ENCODE measurements around the gene ERLIN1.

ERLIN1 gene

GRCh38 chr10:100185364-100186252 is at the start of gene ERLIN1:
Gene ERLIN1 (minus strand): TSS chr10:100186029. CDS start chr10:100185626, 403 bp downstream.
- DNase-seq, result peak; percentile 98

DNA sequence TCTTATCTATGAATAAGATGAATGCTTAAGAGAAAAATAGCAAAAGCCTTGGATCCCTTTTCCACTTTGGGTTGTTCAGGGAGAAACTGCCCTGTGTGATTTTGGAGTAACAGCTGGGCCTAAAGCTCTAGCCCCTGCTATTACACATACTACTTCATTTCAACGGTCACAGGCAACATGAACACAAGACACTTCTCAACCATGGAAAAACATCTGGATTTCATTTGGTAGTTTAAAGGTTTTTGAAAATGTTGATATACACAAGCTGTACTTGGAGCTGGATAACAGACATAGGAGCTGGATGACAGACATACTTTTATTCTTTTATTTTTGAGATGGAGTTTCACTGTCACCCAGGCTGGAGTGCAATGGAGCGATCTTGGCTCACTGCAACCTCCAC is 46.3 kb upstream of the ERLIN1 start:
- DNase-seq, result no peak

DNA sequence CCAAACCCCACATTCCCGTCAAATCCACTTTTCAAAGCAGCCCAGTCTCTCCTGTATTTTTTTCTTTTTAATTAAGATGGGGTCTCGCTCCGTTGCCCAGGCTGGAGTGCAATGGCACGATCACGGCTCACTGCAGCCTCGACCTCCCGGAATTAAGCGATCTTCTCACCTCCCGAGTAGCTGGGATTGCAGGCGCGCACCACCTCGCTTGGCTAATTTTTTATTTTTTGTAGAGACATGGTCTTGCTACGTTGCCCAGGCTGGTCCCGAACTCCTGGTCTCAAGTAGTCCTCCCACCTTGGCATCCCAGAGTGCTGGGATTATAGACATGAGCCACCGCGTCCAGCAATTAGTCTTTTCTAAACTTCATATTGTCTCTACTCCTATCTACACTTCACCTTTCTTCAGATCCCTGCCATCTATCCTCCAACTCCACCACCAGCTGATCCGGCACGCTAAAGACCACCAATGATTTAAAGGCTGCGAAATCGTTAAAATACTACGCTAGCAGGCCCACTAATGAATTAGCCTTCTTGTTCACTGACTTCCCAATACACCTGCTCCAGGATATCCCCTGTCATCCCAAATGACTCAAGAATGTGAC is 44.1 kb upstream of the ERLIN1 start:
- DNase-seq, result no peak

- no peak for DNase-seq
Observed at GRCh38 chr10:100223879-100224278, 38.0 kb upstream of the ERLIN1 start.

- no peak for DNase-seq
Observed at GRCh38 chr10:100222529-100222928, 36.7 kb upstream of the ERLIN1 start.

GRCh38 chr10:100216006-100216405 is 30.2 kb upstream of the ERLIN1 start:
- no peak for DNase-seq

GRCh38 chr10:100209303-100209702 is 23.5 kb upstream of the ERLIN1 start:
- DNase-seq, result no peak

GRCh38 chr10:100208276-100208675 is 22.4 kb upstream of the ERLIN1 start:
- DNase-seq, result no peak

DNA sequence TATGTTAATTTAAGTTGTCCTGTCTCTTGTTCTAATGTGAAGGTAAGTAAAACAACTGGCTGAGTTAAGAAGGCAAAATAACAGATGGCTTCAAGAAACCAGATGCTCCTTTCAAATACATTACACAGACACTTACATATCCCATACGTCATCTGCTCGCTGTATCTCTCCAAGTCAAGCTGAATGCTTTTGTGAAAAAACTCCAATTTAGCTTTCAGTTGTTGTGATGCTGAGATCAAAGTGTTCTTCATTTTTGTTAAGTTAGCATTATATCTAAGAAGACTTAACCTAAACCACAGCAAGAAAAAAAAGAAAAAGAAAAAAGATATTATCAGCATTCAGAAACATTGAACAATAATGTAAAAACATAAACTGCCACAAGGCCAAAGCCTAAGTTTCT is 18.5 kb upstream of the ERLIN1 start:
- no peak for DNase-seq

- DNase-seq, result no peak
Observed at GRCh38 chr10:100201549-100201948, 15.7 kb upstream of the ERLIN1 start.

DNA sequence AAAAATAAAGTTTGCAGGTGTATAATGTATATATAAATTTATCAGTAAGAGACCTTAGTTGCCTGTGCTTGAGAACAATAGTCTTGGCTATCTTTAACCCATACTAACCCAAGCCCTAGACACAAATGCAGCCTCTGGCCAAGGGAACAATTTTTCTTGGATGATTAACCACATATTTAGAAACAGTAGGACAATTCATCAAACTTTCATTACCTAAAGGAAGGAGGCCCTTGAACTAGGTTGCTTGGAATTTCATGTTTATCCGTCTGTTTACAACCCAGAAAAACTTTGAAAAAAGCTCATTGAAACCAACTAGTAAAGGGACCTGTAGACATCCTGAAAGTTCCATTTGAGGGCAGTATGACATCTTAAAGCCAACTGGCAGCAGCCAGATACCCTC is 8.9 kb upstream of the ERLIN1 start:
- DNase-seq, result no peak

DNA sequence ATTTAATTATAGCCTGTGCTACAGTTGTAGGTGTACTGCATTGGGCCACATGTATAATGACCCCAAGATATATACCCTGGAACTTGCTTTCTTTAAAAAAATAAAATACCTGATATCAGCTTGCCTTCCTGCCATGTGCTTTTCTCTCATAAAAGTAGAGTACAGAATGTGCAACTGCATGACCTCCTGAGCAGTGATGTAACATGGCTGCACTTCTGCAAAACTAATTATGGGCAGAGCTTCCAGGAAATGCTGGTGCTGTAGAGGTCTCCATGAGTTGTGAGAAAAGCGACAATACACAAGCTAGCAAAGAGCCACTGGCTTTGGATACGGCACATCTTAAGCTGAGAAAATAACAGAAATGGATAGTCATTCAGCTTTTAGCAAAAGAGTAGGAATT is 6.5 kb upstream of the ERLIN1 start:
- DNase-seq, result peak; percentile 67

DNA sequence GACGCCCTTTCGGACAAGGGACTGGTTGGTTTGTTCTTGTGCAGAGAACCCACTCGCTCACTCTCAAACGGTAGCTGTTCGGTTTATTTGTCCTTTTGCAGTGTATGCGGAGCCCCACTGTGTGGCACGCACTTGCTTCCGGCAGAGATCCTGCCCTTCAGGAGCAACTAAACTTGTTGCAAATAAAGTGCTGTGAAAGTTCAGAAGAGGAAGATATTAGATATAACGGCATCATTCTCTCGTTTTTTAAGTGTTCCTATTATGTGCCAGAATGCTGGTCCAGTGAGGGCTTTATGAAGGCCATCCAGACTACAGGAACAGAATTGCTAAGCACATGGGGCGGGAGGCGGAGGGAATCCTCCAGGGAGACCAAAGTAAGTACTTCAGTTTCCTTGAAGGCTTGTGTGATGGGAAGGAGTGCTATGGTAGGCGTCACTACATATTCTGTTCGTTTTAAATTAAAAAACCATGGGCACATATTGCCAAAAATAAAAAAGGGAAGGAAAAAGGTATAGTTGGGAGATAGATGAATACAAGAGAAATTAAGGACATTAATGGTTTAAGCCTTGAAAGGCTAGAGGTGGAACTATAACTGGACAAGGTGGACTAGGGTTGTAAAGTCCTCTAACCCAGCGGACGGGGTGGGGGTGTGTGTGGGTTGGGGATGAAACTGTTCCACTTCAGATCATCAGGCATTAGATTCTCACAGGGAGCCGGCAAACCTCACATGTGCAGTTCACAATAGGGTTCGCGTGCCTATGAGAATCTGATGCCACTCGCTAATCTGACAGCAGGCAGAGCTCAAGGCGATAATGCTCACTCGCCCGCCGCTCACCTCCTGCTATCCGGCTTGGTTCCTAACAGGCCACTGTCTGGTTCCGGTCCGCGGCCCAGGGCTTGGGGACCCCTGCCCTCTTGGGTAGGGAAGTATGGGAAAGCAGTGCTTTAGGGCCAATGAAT is 704 bp upstream of the ERLIN1 start:
- DNase-seq, result peak; percentile 86

GRCh38 chr10:100184840-100185239 is 989 bp downstream of the ERLIN1 start:
- DNase-seq, result peak; percentile 68

- no peak for DNase-seq
Observed at GRCh38 chr10:100184426-100184825, 1.4 kb downstream of the ERLIN1 start.

- DNase-seq, result peak; percentile 80
Observed at GRCh38 chr10:100183481-100183880, 2.3 kb downstream of the ERLIN1 start.

GRCh38 chr10:100182908-100183307 is 2.9 kb downstream of the ERLIN1 start:
- DNase-seq, result no peak

DNA sequence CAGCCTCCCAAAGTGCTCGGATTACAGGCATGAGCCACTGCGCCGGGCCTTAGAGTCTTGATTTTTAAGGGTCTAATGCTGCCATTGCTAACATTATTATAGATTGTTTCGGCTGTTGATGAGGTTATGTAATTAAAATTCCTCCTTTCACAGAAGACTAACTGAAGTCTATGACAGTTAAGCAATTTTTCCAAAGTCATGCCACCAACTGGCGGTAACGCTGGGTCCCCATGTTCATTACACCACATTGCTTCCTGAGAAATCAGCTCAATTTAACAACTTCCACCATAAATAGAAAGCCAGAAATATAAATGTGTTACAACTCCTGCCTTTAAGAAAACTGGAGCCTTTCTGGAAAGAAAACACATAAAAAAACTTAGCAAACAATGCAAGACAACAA is 3.5 kb downstream of the ERLIN1 start:
- no peak for DNase-seq

- no peak for DNase-seq
Observed at GRCh38 chr10:100175875-100176274, 10.0 kb downstream of the ERLIN1 start.

- DNase-seq, result no peak
Observed at GRCh38 chr10:100174699-100175677, 10.8 kb downstream of the ERLIN1 start.

GRCh38 chr10:100173035-100173434 is 12.8 kb downstream of the ERLIN1 start:
- no peak for DNase-seq

- no peak for DNase-seq
Observed at GRCh38 chr10:100172349-100172748, 13.5 kb downstream of the ERLIN1 start.
